Measurements from ENCODE around the gene MAML3. TPM values are rescaled to one million over a fixed set of nuclear protein-coding genes. Genes with fewer than 3 reads are reported as not detected.

Gene MAML3
- total and polyA plus RNA-seq, 2 of the 13 experiments (the other 11 are each of a cell fraction or from before 2014, with no cell fraction given) = 0.05 to 0.13 TPM

GRCh38 chr4:139725236-139725635, 428.7 kb downstream of the MAML3 start:
- H4K20me1 ChIP-seq (ENCODE audit: insufficient read depth, low read length) = peaks cover 4% of the 10 kb centered on the region; the same call in 1 of the 2 replicates
- FAIRE-seq (no peak), DNase-seq (ENCODE audit: low spot score) (no peak), ATAC-seq (no peak)
- no peak overlapping the region for H3K4me2 ChIP-seq (ENCODE audit: low read depth, low read length)
- POLR2A ChIA-PET = no interaction called here
- 96% methylated on average over 2 of the region's 2 CpGs for WGBS (ENCODE audit: low lambda C conversion rate)
- no peak overlapping the region for H3K27ac ChIP-seq (ENCODE audit: extremely low read length, insufficient read depth, low read length)
- CTCF ChIA-PET (ENCODE audit: low intra/inter-chr PET ratio, low total read pairs) = no interaction called here
- intact Hi-C loops (cut with micrococcal nuclease; ENCODE audit: unreplicated experiment) = no loop called here
- H3K36me3 ChIP-seq (replicated peaks in 1 of 2; ENCODE audit: control insufficient read depth in 1 of 2, insufficient read depth in 2 of 2, low read length in 2 of 2) = peaks cover 7 to 22% of the 10 kb centered on the region in 2 experiments
- peaks cover 22% of the 10 kb centered on the region for H3K4me1 ChIP-seq (ENCODE audit: insufficient read depth, low read length)
- BruUV-seq (replicated peaks) = no TSS peak
- in situ Hi-C loops (cut with HindIII; ENCODE audit: extremely low pct_ligation_motif_present, low pct_unique_long_range_greater_than_20kb) = no loop called here
- no peak overlapping the region for H3K9ac ChIP-seq (ENCODE audit: insufficient read depth, low read depth, low read length)
- H3K4me3 ChIP-seq (replicated peaks in 1 of 3; ENCODE audit: insufficient read depth in 1 of 3, low read depth in 2 of 3, low read length in 3 of 3) = no peak overlapping the region
- no peak for TF ChIP-seq HMG20A (CRISPR knock-in tag; IDR thresholded peaks at IDR 0.05; ENCODE audit: borderline replicate concordance)
- no peak for TF ChIP-seq TRAFD1 (CRISPR knock-in tag; IDR thresholded peaks at IDR 0.05; ENCODE audit: borderline replicate concordance)
- no peak for TF ChIP-seq SRY (CRISPR knock-in tag; IDR thresholded peaks at IDR 0.05)
- TF ChIP-seq RBAK (CRISPR knock-in tag; IDR thresholded peaks at IDR 0.05) = no peak
- no peak for TF ChIP-seq SRSF9 (IDR thresholded peaks at IDR 0.05; ENCODE audit: borderline replicate concordance, insufficient read depth, low read depth, low read length, poor library complexity, severe bottlenecking)
- no peak for TF ChIP-seq KDM3A (CRISPR knock-in tag; IDR thresholded peaks at IDR 0.05; ENCODE audit: low read depth)
- TF ChIP-seq SATB2 (CRISPR knock-in tag; IDR thresholded peaks at IDR 0.05) = no peak
- TF ChIP-seq ZNF18 (CRISPR knock-in tag; IDR thresholded peaks at IDR 0.05; ENCODE audit: insufficient replicate concordance) = no peak
- TF ChIP-seq ZNF580 (CRISPR knock-in tag; IDR thresholded peaks at IDR 0.05; ENCODE audit: borderline replicate concordance, low read depth) = no peak
- no peak for TF ChIP-seq TRIM24 (CRISPR knock-in tag; IDR thresholded peaks at IDR 0.05)
- no peak for TF ChIP-seq HNF1B (CRISPR knock-in tag; IDR thresholded peaks at IDR 0.05)
- no peak for TF ChIP-seq MXI1 (IDR thresholded peaks at IDR 0.05; ENCODE audit: borderline replicate concordance, low read depth, low read length)
- TF ChIP-seq ZNF326 (CRISPR knock-in tag; IDR thresholded peaks at IDR 0.05; ENCODE audit: borderline replicate concordance) = no peak
- no peak for TF ChIP-seq HDAC6 (IDR thresholded peaks at IDR 0.05; ENCODE audit: low read depth, low read length)
- no peak for TF ChIP-seq ZNF816 (CRISPR knock-in tag; IDR thresholded peaks at IDR 0.05; ENCODE audit: borderline replicate concordance)
- no peak for TF ChIP-seq ZBTB8A (CRISPR knock-in tag; IDR thresholded peaks at IDR 0.05; ENCODE audit: borderline replicate concordance, low read depth)
- no peak for TF ChIP-seq TP53 (CRISPR knock-in tag; conservative IDR thresholded peaks at IDR 0.05)
- TF ChIP-seq ZNF235 (CRISPR knock-in tag; IDR thresholded peaks at IDR 0.05; ENCODE audit: borderline replicate concordance) = no peak
- TF ChIP-seq GABPA (IDR thresholded peaks at IDR 0.05; ENCODE audit: low read depth, low read length) = no peak
- TF ChIP-seq GABPA (CRISPR knock-in tag; IDR thresholded peaks at IDR 0.05; ENCODE audit: low read depth) = no peak
- no peak for TF ChIP-seq DBP (CRISPR knock-in tag; IDR thresholded peaks at IDR 0.05; ENCODE audit: not compliant biosample characterization)
- H3K79me2 ChIP-seq (ENCODE audit: insufficient read depth, low read length) = no peaks in the 10 kb centered on the region
- no peaks in the 10 kb centered on the region for H3K9me3 ChIP-seq (ENCODE audit: low read length)
- H2AFZ ChIP-seq (ENCODE audit: low read length) = no peak overlapping the region
- H3K27me3 ChIP-seq (ENCODE audit: control insufficient read depth in 1 of 2, insufficient read depth in 2 of 2, low read length in 2 of 2) = no peaks in the 10 kb centered on the region

Measured in HepG2 (cell line).